Measurements from ENCODE around the gene PCBP3.
A peak's percentile ranks its signal among the peaks of the same experiment; 100 is the strongest.
"Not testable (repeated sequence)": the region's sequence is repeated elsewhere in the genome, so short reads cannot be mapped to it uniquely, and the experiment has no call there.

Gene PCBP3

DNA sequence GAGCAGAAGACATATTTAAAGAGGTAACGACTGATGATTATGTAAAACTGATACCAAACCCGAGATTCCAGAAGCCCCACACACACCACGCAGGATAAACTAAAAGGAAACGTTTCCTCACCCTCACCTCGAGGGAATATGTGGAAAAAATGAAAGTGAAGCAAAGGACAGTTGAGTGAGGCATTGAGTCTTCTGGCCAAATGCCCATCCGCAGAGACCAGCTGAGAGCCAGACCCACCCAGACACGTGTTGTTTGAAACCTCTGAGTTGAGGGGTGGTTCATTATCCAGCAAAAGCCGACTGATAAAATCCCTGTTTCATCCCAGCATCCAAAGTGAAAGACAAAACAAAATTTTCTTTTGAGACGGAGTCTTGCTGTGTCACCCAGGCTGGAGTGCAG, 29.6 kb upstream of the PCBP3 start:
- DNase-seq: no peak

DNA sequence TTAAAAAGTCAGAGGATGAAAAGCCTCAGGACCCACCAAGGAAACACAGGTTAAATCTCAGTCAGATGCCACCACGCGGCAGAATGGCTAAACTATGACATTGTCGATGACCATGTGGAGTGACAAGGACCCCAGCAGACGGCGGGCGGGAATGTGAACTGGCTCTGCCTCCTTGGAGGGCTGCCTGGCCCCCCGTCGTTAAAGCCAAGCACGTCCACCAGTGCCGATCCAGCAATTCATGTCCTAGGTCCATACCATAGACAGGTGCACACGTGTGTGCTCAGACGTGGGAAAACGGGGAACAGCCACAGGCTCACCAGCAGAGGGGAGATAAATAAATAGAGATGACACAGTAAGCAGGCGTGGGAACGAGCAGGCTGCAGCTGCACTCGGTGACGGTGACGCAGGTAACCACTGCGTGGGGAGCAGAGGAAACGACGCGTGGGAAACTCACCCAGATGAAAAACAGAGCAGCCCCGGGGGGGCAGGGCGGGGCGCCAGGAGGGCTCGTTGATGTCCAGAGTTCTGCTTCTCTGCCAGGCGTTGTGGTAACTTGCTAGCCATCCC, 28.3 kb upstream of the PCBP3 start:
- DNase-seq: peak; percentile 88

DNA sequence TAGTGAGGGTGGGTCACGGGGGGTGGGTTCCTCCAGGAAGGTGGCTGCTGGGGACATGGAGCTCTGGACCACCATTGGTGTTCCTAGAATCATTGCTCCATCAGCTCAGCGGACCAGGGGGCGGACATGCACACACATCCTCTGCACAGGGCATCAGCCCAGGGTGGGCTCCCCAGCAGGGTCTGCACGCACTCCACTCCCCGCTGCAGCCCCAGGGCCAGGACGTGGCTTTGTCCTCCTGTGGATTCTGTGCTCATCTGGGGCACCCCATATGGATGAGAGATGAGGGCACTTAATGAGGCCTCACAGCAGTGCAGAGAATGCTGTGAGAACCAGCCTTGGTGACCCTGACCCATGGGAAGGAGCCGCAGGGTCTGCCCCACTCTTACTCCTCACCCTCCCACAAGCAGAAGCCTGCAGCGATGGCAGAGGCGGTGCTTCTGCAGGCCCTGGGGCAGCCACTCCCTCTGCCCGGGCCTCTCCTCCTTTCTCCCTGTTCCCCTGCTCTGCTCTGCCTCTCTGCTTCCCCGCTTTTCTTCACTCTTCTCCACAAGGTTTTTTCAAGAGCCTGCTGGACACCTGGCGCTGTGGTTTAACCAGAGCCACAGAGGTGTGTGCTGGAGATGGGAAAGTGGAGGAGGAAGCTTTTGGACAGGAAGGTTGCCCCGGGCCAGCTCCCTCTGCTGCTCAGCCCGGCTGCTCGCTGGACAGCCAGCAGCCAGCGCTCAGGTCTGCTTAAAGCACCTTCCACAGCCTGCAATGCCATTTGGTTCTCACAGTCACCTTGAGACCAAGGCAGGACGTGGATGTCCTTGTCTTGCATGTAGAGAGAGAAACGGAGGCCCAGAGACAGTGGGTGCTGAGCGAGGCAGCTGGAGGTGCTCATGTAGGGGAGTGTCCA, 26.3 kb upstream of the PCBP3 start:
- DNase-seq: no peak

DNA sequence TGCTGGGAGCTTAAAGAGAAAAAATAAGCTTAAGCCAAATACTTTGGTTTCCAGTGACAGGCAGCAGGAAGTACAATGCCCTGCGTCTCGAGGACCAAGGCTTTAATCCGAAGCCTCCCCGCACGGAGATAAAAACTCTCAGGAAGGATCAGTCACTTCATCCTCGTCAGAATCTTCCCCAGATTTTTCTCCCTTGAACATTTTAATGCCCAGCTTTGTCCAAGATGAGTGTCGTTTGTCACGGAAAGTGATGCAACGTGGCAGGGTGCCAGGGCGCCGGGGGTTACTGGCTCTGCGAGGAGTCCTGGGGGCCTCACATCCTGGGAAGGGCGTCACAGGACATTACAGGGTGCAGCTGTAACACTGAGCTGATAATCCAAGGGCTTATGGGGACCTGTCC, 25.2 kb upstream of the PCBP3 start:
- no peak for DNase-seq

DNA sequence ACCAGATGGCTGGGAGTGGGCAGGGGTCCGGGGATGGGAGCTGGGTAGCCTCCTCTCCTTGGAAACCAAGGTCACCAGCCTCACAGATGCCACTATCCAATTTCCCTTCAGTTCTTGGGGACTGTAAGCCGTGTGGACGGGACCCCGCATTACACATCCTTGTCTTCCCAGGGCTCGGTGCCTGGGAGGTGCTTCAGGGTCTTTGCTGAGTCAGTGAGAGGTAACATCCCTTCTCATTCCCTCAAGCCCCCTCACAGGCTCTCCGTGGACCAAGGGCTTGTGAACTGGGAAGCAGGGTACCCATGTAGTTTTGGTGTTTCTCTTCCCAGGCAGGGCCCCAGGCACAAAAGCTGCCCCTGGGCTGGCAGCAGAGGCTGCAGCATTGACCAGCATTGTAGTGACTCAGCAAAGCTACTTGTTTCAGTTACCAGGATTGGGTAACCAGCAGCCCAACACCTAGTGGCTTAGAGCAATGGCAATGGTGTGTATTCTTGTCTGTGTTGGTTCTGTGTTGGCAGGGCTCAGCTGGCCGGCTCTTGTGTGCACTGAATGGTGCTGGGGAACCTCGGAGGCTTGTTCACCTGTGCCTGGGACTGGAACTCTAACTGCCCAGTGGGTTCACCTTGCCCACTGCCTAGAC, 24.6 kb upstream of the PCBP3 start:
- DNase-seq: no peak

DNA sequence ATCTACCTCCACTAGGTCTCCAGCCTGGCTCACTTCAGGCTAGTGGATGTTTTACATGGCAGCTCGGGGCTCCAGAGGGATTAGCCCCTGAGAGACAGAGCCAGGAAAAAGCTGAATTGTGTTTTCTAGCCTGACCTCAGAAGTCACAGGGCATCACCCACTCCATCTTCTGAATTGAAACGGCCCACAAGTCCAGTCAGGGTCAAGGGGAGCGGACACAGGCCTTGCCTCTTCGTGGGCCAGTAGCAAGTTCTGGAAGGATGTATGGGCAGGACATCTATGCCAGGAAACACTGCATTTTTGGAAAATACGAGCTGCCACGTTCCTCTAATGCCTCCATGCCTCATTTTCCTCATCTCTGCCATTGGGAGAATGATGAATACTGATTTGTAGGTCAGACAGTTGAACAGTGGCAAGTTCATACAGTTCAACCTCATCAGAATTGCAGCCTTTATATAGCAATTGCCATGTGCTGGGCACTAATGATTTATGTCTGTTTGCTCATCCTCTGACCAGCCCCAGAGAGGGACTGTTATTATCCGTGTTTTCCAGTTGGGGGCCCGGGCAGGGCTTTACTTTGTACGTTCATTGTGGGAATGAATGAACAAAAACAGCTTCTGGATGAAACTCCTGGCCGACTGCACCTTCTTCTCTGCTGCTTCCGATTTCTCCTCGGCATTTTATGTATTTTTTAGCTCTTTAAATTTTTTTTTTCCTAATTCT, 23.2 kb upstream of the PCBP3 start:
- no peak for DNase-seq

DNA sequence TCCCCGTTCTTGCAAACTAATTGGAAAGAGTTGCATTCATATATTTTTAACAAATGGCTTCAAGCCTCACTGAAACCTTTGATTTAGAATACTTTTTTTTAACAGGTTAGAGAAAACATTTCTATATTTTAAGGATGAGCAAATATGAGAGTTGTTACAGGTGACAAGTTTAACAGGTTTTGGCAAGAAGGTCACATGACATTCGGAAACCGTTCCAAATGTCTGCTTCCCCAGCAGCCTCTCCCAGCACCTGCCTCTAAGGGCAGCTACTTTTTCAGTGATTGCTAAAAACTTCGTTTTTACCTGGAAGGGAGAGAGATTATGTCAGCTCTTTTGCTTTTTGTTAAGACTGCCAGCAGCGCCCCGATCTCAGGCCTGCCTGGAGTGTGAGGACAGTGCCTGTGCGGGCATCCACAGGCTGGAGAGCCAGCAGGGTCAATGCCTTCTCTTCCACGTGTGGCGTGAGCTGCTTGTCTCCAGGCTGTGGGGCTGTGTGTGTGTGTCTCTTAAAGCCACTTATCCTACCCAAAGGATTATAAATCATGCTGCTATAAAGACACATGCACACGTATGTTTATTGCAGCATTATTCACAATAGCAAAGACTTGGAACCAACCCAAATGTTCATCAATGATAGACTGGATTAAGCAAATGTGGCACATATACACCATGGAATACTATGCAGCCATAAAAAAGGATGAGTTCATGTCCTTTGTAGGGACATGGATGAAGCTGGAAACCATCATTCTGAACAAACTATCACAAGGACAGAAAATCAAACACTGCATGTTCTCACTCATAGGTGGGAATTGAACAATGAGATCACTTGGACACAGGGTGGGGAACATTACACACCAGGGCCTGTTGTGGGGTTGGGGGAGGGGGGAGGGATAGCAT, 21.8 kb upstream of the PCBP3 start:
- DNase-seq: not testable (repeated sequence)

DNA sequence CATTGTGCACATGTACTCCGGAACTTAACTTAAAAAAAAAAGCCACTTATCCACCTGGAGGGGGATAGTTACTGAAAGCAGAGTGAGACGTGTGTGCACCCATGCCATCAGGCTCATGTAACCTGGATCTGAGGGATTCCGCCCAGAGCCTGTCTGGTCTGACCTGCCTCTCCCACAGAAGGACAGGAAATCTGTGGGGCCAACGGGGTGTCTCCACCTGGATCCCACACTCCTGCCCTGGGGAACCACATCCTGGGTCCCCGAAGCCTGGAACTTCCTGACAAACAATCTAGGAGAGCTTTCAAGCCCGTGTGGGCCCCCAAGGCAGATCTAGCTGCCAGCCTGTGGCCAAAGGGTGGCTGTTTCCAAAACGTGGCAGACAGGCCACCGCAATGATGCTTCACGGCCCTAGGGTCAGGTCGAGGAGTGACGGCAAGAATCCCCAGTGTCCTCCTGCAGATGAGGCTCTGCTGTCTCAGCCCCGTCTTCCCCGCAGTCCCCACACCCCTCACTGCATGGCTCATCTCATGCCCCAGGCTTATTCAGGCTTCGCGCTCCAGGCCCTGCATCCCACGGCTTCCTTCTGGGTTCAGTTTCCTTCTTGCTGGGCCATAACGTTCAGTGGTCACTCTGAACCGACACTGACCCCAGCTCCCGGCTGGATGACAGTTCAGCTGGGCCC, 21.0 kb upstream of the PCBP3 start:
- no peak for DNase-seq

DNA sequence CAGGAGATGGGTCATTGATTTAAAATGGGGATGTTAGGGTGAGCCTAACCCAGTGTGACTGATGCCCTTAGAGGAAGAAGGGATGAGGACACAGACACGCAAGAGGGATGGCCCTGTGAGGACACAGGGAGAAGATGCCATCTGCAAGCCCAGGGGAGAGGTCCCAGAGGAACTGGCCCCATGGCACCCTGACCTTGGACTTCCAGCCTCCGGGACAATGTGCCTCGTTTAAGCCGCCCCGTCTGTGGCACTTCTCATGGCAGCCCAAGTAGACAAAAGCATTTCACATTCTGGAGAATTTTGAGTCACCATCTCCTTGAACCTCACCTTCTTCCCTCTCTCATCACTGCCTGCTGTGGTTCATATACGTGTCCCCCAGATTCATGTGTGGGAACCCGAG, 20.1 kb upstream of the PCBP3 start:
- no peak for DNase-seq

DNA sequence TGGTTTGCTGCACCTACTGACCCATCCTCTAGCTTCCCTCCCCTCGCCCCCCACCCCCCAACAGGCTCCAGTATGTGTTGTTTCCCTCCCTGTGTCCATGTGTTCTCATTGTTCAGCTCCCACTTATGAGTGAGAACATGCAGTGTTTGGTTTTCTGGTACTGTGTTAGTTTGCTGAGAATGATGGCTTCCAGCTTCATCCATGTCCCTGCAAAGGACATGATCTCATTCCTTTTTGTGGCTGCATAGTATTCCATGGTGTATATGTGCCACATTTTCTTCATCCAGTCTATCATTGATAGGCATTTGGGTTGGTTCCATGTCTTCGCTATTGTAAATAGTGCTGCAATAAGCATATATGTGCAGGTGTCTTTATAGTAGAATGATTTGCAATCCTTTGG, 17.4 kb upstream of the PCBP3 start:
- not testable (repeated sequence) for DNase-seq

DNA sequence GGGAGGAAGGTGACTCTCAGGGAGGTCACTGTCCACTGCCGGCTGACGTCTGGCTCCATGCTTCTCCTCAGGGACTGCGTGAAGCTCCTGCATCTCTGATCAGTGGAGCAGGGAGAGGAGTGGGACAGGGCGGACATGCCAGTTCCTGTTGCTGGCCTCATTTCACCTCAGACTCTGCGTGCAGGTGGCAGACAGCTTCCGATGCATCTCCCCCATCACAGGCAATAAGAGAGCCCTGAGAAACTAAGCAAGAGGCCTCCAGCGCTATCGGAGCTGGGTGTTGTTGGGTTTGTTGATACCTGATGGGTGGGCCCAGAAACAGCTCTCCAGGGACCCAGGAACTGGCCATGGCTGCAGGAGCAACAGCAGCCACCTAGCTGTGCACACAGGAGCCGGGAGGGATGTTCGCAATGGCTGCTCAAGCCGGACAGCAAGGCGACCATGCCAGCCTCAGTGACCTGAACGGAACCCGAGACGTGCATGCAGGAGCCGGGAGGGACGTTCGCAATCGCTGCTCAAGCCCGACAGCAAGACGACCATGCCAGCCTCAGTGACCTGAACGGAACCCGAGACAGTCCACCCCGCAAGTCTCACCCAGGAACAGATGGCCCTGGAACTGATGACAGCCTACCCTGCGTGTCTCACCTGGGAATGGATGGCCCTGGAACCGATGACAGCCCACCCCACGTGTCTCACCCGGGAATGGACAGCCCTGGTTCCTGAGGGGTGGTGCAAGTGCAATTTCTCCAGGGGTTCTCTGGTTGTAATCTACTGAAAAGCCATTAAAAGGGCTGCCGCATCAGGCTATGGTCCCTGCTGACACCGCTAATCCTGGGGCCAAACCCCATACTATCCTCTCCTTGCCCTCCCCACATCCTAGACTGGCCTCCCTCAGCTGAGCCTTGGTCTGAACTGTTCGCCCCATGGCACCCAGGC, 14.2 kb upstream of the PCBP3 start:
- no peak for DNase-seq

DNA sequence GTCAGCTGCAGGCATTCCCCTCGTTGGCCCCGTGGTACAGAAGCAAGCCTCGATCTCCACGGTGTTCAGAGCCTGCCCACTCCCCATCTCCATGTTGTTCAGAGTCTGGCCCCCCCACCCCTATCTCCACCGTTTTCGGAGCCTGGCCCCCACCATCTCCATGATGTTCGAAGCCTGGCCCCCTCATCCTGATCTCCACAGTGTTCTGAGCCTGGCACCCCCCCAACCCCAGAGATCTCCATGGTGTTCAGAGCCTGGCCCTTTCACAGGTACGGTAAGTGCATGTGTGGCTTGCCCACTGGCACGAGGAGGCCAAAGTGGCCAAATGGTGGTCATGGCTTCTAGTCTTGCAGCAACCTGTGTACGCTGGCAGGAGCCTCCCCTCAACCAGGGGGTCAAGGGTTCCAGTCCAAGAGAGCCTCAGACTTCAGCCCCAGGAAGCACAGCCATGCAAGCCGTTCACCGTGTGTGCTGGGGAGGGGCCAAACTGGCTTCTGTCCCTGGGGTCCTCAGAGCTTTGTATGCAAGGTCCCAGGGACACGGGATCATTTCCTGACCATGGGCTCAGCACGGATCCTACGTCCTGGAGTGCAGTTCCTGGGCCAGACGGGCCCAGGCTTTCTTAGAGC, 13.3 kb upstream of the PCBP3 start:
- no peak for DNase-seq

DNA sequence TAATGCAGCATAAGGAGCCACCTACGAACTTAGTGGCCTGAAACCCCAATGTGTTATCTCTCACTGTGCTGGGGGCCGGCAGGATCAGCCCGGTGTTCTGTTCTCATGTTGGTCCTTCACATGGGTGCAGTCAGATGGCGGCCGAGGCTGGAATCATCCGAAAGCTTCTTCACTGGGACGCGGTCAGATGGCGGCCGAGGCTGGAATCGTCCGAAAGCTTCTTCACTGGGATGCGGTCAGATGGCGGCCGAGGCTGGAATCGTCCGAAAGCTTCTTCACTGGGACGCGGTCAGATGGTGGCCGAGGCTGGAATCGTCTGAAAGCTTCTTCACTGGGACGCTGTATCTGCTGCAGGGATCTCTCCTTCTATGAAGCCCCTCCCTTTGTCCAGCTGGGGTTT, 12.6 kb upstream of the PCBP3 start:
- no peak for DNase-seq

DNA sequence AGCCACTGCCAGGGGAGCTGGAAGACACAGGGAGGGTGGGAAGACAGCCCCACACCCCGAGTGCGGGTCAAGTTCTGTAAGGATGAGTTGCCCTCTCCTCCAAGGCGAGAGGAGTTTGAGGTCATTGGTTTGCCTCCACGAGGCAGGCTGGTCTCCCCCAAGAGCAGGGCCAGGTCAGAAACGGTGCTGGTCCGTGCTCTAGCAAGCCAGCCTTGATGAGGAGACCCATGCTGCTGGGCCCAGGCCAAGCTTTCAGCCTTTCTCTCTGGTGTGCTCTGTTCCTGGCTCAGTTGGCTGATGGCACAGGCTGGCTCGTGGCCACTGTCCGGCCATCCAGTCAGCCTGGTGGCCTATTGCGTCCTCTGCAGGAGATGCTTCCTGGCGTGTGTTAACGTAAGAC, 12.0 kb upstream of the PCBP3 start:
- no peak for DNase-seq

DNA sequence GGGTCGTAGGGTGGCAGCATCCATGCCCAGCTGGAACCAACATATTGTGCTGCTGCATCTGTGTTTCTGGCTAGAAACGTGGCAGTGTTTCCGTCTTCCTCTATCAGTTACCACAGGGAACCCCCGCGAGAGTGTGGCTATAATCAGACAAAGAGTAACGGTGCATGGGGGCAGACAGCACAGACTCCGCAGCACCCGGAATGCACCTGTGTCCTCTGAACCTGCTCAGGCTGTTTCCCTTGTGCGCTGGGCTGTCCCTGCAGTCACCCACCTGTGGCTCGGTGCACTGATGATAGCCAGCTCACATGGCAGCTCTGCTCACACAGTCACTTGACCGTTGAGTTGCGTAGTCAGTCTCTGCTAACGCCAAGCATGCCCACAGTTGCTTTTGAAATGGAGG, 11.4 kb upstream of the PCBP3 start:
- DNase-seq: no peak

DNA sequence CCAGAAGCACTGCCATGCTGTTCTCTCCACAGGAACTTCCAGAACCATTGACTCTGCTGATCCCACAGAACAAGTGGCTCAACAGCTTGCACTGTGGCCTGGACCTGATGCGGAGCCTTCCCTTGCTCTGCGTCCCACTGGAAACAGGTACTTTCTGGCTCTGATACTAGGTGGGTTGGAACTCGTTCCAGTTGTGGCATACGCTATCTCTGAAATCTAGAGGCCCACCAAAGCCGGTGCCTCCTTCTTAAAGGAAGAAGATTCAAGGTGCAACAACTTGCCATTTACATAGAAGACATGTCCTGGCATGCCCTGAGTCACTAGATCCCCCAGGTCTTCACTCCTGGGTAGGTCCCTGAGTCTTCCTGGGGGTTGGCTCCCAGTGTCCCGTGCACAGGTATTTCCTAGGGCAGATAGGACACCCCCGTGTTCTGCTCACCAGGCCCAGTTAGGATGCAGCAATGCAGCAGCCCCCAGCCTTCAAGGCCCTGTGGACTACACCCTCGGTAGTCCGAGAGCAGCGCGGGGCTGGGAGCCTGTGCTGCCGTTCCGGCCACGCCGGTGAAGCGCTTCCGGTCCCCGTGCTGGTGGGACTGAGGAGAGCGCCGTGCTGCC, 10.8 kb upstream of the PCBP3 start:
- DNase-seq: no peak

DNA sequence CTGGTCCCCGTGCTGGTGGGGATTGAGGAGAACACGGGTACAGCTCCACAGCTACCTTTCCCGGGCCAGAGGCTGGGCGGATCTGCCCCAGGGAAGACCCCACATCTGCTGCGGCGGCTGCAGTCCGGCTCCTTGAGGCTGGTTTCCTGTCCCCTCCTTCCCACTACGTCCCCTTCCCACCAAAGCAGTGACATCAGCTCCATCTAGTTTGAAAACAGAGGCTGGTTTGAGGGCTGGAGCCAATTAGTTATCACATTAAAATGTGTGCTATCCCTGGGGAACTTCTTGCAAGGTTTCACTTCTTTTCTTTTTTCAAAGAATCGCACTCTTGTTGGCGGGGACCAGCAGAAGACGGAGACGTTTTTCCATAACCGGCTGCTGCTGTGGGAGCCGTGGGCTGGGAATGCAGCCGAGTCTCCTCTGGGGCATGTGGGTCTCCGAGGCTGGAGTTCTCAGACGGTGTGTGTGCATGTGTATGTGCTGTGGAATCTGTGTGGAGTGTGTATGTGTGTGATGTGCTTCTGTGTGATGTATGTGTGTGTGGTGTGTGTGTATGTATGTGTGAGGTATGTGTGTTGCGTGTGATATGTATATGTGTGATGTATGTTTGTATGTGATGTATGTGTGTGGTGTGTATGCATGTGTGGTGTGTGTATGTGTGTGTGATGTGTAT, 8.9 kb upstream of the PCBP3 start:
- DNase-seq: no peak

DNA sequence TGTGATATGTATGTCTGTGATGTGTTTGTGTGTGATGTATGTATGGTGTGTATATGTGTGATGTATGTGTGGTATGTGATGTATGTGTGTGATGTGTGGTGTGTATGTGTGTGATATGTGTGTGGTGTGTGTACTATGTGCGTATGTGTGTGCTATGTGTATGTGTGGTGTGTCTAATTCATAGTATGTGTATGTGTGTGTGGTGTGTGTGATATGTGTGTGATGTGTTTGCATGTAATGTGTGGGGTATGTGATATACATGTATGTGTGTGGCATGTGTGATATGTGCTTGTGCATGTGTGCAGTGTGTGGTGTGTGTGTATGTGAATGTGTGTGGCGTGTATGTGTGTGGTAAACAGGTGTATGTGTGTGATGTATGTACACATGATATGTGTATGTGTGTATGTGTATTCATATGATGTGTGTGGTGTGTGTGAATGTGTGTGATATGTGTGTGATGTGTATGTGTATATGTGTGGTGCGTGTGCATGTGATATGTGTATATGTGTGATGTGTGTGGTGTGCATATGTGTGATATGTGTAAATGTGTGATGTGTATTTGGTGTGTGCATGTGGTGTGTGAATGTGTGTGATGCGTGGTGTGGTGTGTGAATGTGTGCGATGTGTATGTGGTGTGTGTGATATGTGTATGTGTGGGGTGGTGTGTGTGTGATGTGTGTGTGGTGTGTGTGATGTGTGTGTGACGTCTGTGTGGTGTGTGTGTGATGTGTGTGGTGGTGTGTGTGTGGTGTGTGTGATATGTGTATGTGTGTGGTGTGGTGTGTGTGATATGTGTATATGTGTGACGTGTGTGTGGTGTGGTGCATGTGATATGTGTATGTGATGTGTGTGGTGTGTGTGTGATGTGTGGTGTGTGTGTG, 8.0 kb upstream of the PCBP3 start:
- no peak for DNase-seq

All from activated naive CD4-positive, alpha-beta T cell treated with anti-CD3 and anti-CD28 coated beads, Interleukin-2, amount 50 U/mL, for 16 hours (primary cell).